OCI-LY7 (cell line): Measurements from ENCODE around the gene CABP1. TPM values are rescaled to one million over a fixed set of nuclear protein-coding genes. Genes with fewer than 3 reads are reported as not detected.

Source experiments
- BruUV-seq: library from RNA; stranded (reverse); fragments of 400-500 nt; replicated peaks from 2 replicates; lab custom pipeline; 2021; lab: Mats Ljungman, UMichigan
- CTCF ChIA-PET: fragments of 300-600 bp; sonication (Branson Sonifier 250); formaldehyde crosslinking; loops from one replicate; lab custom pipeline; 2022; ENCODE audit warnings: antibody characterized with exemption; ENCODE audit not compliant: unreplicated experiment; lab: Charles Lee
- POLR2A ChIA-PET: fragments of 300-600 bp; sonication (Branson Sonifier 250); formaldehyde crosslinking; loops from one replicate; lab custom pipeline; 2022; ENCODE audit warnings: antibody characterized with exemption; lab: Charles Lee
- DNase-seq: peaks from one replicate; pipeline ENCODE4 v3.0.0-alpha.2; 2015; ENCODE audit warnings: low spot score
- H2AFZ ChIP-seq: fragments of 200-600 bp; sonication (generic), shearing (Covaris generic); 2 replicates; pipeline ENCODE4 v1.6.1; 2014; ENCODE audit warnings: mild to moderate bottlenecking, antibody characterized with exemption, low read length, moderate library complexity
- H3K27ac ChIP-seq: fragments of 200-600 bp; sonication (generic); 2 replicates; pipeline ENCODE4 v1.5.1; 2014; ENCODE audit warnings: mixed run types, low read depth, mild to moderate bottlenecking, moderate library complexity, low read length, inconsistent platforms; ENCODE audit not compliant: poor library complexity, severe bottlenecking
- H3K36me3 ChIP-seq: fragments of 200-600 bp; sonication (generic); 2 replicates; pipeline ENCODE4 v1.6.1; 2014; ENCODE audit warnings: mild to moderate bottlenecking, antibody characterized with exemption, low read length, moderate library complexity, mixed read lengths; ENCODE audit not compliant: insufficient read depth
- H3K4me1 ChIP-seq: fragments of 200-600 bp; sonication (generic); 2 replicates; pipeline ENCODE4 v1.5.1; 2014; ENCODE audit warnings: mild to moderate bottlenecking, low read length; ENCODE audit not compliant: insufficient read depth, poor library complexity, severe bottlenecking
- H3K4me2 ChIP-seq: fragments of 200-600 bp; sonication (generic); 2 replicates; pipeline ENCODE4 v1.6.1; 2014; ENCODE audit warnings: mild to moderate bottlenecking, low read length
- H3K4me3 ChIP-seq: fragments of 200-600 bp; sonication (generic); 2 replicates; pipeline ENCODE4 v1.5.1; 2014; ENCODE audit warnings: mild to moderate bottlenecking, low read depth, low read length; ENCODE audit not compliant: poor library complexity, severe bottlenecking
- H3K79me2 ChIP-seq: fragments of 200-600 bp; sonication (generic); 2 replicates; pipeline ENCODE4 v1.6.1; 2016; ENCODE audit warnings: low read depth, mild to moderate bottlenecking, low read length, moderate library complexity, mixed read lengths; ENCODE audit not compliant: insufficient read depth
- H3K9me2 ChIP-seq: fragments of 200-600 bp; sonication (generic); 2 replicates; pipeline ENCODE4 v1.6.1; 2016; ENCODE audit warnings: mild to moderate bottlenecking, low read length, mixed read lengths; ENCODE audit not compliant: insufficient read depth
- H3K9me3 ChIP-seq: fragments of 200-600 bp; sonication (generic); 2 replicates; pipeline ENCODE4 v1.6.1; 2014; ENCODE audit warnings: mild to moderate bottlenecking, mixed run types, low read length, mixed read lengths
- H4K20me1 ChIP-seq: fragments of 200-600 bp; sonication (generic); 2 replicates; pipeline ENCODE4 v1.6.1; 2014; ENCODE audit warnings: mild to moderate bottlenecking, antibody characterized with exemption, low read length, moderate library complexity, mixed read lengths; ENCODE audit not compliant: insufficient read depth
- CTCF ChIP-seq: fragments of 200-600 bp; sonication (generic); conservative IDR thresholded peaks from 2 replicates; pipeline ENCODE4 v1.5.1; 2014; ENCODE audit warnings: mild to moderate bottlenecking, antibody characterized with exemption, low read length, moderate library complexity, mixed read lengths
- EZH2phosphoT487 ChIP-seq: fragments of 200-600 bp; sonication (generic); IDR thresholded peaks from 2 replicates; pipeline ENCODE4 v1.6.1; 2018; ENCODE audit warnings: low read depth, borderline replicate concordance, mild to moderate bottlenecking, mixed run types, antibody characterized with exemption, low read length, moderate library complexity, mixed read lengths
- intact Hi-C: fragments of 100-400 bp; cut with micrococcal nuclease; formaldehyde crosslinking; loops from one replicate; pipeline ENCODE4 v1.10.0; 2022; ENCODE audit not compliant: unreplicated experiment
- total RNA-seq, 2 experiments: library from RNA; depleted of rRNA in 1 of 2; stranded (reverse); fragments of >200 nt in 1 of 2; shearing (Covaris generic) in 1 of 2; gene quantifications; 2 replicates each; pipeline ENCODE4 v1.2.3, GENCODE V29; 2014 to 2022

CABP1 gene
- total RNA-seq, 2 experiments from 2014 or later, result 0.79 to 3.8 TPM

DNA sequence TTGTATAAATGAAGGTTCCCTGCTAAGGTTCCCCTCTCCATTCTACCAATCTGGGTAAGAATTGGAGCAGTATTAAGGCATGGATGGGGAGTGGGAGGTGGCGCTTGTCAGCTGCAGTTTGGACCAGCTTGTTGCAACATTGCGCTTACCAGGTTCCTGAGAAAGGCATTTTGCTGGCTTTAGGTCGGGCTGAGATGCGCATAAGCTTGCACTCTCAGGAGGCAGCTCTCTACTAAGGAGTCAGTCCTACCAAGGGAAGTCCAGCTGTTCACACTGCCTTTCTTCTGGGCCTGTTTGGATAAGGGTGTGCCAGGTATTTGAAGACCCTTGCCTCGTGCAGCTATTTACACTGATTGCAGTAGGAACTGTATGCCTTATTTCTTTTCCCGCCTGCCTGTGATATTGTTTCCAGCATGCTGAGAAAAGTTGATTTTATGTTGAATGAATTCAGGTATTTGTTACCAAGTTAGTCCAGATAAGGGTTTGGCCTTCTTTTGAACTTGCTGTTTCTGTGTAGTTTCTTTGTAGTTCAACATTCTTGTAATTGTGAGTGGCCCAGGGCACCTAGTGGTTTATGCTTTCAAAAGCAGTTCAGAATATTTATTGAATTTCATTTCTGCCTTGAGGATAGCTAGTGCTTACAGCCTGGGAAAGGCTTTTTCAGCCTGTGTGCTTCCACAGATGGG lies 49.1 kb downstream of the CABP1 start:
- H3K4me1 ChIP-seq, result peaks cover 36% of the 10 kb centered on the region
- H3K27ac ChIP-seq, result no peak overlapping the region
- ChIA-PET POLR2A (interaction anchor here (0.5 to 1.4 kb wide), 3 partner anchors 16 to 119 kb away, joined by 3 to 4 read pairs (median 4); no protein-coding TSS in a partner anchor), CTCF (interaction anchor here (0.8 kb wide), 2 partner anchors 31 to 41 kb away, joined by 3 to 4 read pairs; no protein-coding TSS in a partner anchor)
- intact Hi-C loops, result no loop called here
- peak overlapping the region; percentile 91 for H3K4me3 ChIP-seq
- peaks cover 42% of the 10 kb centered on the region for H3K36me3 ChIP-seq
- TF ChIP-seq CTCF (no peak), EZH2phosphoT487 (no peak)
- no peaks in the 10 kb centered on the region for H3K9me2 ChIP-seq
- no TSS peak for BruUV-seq
- H2AFZ ChIP-seq, result no peak overlapping the region
- H3K79me2 ChIP-seq, result peaks cover 66% of the 10 kb centered on the region
- H3K4me2 ChIP-seq, result peak overlapping the region; percentile 98
- H3K9me3 ChIP-seq, result no peaks in the 10 kb centered on the region; the same call in 1 of the 2 replicates
- DNase-seq, result no peak
- H4K20me1 ChIP-seq, result peaks cover 36% of the 10 kb centered on the region

DNA sequence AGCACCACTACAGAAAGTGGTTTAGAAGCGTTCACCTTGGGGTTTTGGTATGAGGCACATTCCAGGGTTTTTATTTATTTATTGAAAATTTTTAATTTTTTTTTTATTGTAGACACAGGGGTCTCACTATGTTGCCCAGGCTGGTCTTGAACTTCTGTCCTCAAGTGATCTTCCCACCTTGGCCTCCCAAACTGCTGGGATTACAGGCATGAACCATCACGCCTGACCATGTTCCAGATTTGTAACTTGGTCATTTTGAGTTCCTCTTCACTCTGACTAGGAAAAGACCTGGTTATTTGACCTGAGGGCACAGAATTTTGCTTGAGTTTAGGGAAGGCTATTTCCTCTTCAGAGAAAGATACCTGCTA lies 49.6 kb downstream of the CABP1 start:
- BruUV-seq, result no TSS peak
- peaks cover 66% of the 10 kb centered on the region for H3K79me2 ChIP-seq

More for the DNA sequence above, 49.6 kb downstream of the CABP1 start:
- Histone ChIP-seq H3K4me3 (no peak overlapping the region), H3K36me3 (peaks cover 47% of the 10 kb centered on the region), H3K4me1 (peaks cover 31% of the 10 kb centered on the region), H3K4me2 (peak overlapping the region; percentile 98), H3K9me3 (no peaks in the 10 kb centered on the region; the same call in 1 of the 2 replicates), H4K20me1 (peaks cover 36% of the 10 kb centered on the region), H2AFZ (no peak overlapping the region), H3K27ac (no peak overlapping the region), H3K9me2 (no peaks in the 10 kb centered on the region)
- CTCF ChIA-PET, result interaction anchor here (0.8 kb wide), 2 partner anchors 32 to 41 kb away, joined by 3 to 4 read pairs; no protein-coding TSS in a partner anchor
- intact Hi-C loops, result no loop called here
- DNase-seq, result no peak
- POLR2A ChIA-PET, result interaction anchor here (0.5 kb wide), 1 partner anchor 119 kb away, joined by 4 read pairs; no protein-coding TSS in a partner anchor
- TF ChIP-seq CTCF (no peak), EZH2phosphoT487 (no peak)
